IMR-90 (cell line): ENCODE data around the gene SGK2. TPM values are rescaled to one million over a fixed set of nuclear protein-coding genes. Genes with fewer than 3 reads are reported as not detected.

Source experiments
- ATAC-seq: fragments of 200-7000 bp; cut with Tn5 transposase; 2 replicates; pipeline ENCODE4 v1.9.1; 2020; ENCODE audit warnings: low read depth, mild to moderate bottlenecking, moderate library complexity
- BruUV-seq: library from RNA; stranded (reverse); fragments of 400-500 nt; replicated peaks from 2 replicates; lab custom pipeline; 2021; lab: Mats Ljungman, UMichigan
- CTCF ChIA-PET: fragments of 300-600 bp; formaldehyde crosslinking; extraction: SDS; loops from one replicate; lab custom pipeline; 2021; ENCODE audit warnings: antibody characterized with exemption; lab: Yijun Ruan, JAX
- POLR2A ChIA-PET: fragments of 300-600 bp; sonication (Branson Sonifier 250); formaldehyde crosslinking; loops from one replicate; lab custom pipeline; 2022; ENCODE audit warnings: antibody characterized with exemption; ENCODE audit not compliant: unreplicated experiment; lab: Charles Lee
- DNase-seq: peaks from one replicate; pipeline ENCODE4 v3.0.0; 2013
- H2AFZ ChIP-seq: replicated peaks from 2 replicates; pipeline ENCODE3; 2013; ENCODE audit warnings: low read length, mild to moderate bottlenecking; ENCODE audit not compliant: poor library complexity
- H2AK5ac ChIP-seq: 2 replicates; pipeline ENCODE4 v1.6.1; 2013; ENCODE audit warnings: low read depth, low read length, inconsistent platforms
- H2AK9ac ChIP-seq: replicated peaks from 2 replicates; pipeline ENCODE3; 2013; ENCODE audit warnings: mild to moderate bottlenecking, low read depth, low read length, moderate library complexity; ENCODE audit not compliant: poor library complexity
- H2BK120ac ChIP-seq: 2 replicates; pipeline ENCODE4 v1.6.1; 2013; ENCODE audit warnings: low read depth, low read length, inconsistent platforms
- H2BK15ac ChIP-seq: 3 replicates; pipeline ENCODE4 v1.6.1; 2013; ENCODE audit warnings: low read depth, low read length, inconsistent platforms
- H2BK20ac ChIP-seq: 2 replicates; pipeline ENCODE4 v1.6.1; 2013; ENCODE audit warnings: low read depth, mild to moderate bottlenecking, inconsistent platforms, low read length, moderate library complexity
- H2BK5ac ChIP-seq: 2 replicates; pipeline ENCODE4 v1.6.1; 2013; ENCODE audit warnings: mild to moderate bottlenecking, low read depth, low read length, inconsistent platforms; ENCODE audit not compliant: poor library complexity, severe bottlenecking
- H3K14ac ChIP-seq: replicated peaks from 2 replicates; pipeline ENCODE4 v1.6.1; 2013; ENCODE audit warnings: low read depth, low read length, inconsistent platforms
- H3K18ac ChIP-seq: 2 replicates; pipeline ENCODE4 v1.6.1; 2013; ENCODE audit warnings: low read depth, low read length, control low read depth
- H3K23ac ChIP-seq: 2 replicates; pipeline ENCODE4 v1.6.1; 2013; ENCODE audit warnings: low read depth, low read length, inconsistent platforms
- H3K27ac ChIP-seq: 2 replicates; pipeline ENCODE4 v1.5.1; 2013; ENCODE audit warnings: mild to moderate bottlenecking, control low read depth, low read length; ENCODE audit not compliant: insufficient read depth
- H3K27me3 ChIP-seq: 2 replicates; pipeline ENCODE4 v1.6.1; 2013; ENCODE audit warnings: low read length; ENCODE audit not compliant: control insufficient read depth, insufficient read depth
- H3K36me3 ChIP-seq: 2 replicates; pipeline ENCODE4 v1.6.1; 2013; ENCODE audit warnings: low read length, mixed read lengths; ENCODE audit not compliant: control insufficient read depth, insufficient read depth
- H3K4ac ChIP-seq: 2 replicates; pipeline ENCODE4 v1.6.1; 2013; ENCODE audit warnings: low read depth, low read length, inconsistent platforms
- H3K4me1 ChIP-seq: 2 replicates; pipeline ENCODE4 v1.6.1; 2013; ENCODE audit warnings: low read length, mixed read lengths; ENCODE audit not compliant: control insufficient read depth, insufficient read depth
- H3K4me2 ChIP-seq: 2 replicates; pipeline ENCODE4 v1.6.1; 2013; ENCODE audit warnings: low read depth, mild to moderate bottlenecking, control low read depth, low read length, moderate library complexity
- H3K4me3 ChIP-seq: 2 replicates; pipeline ENCODE4 v1.5.1; 2013; ENCODE audit warnings: low read depth, mild to moderate bottlenecking, control low read depth, low read length, moderate library complexity; ENCODE audit not compliant: insufficient read depth
- H3K56ac ChIP-seq: 2 replicates; pipeline ENCODE4 v1.6.1; 2013; ENCODE audit warnings: low read length, inconsistent platforms; ENCODE audit not compliant: insufficient read depth; ENCODE audit errors: extremely low read depth
- H3K79me1 ChIP-seq, 2 experiments: 2 replicates each; pipeline ENCODE4 v1.6.1; 2013; ENCODE audit warnings: low read length in 2 of 2, inconsistent platforms in 1 of 2, low read depth in 1 of 2
- H3K9ac ChIP-seq: 2 replicates; pipeline ENCODE4 v1.6.1; 2013; ENCODE audit warnings: low read depth, low read length, control low read depth
- H3K9me1 ChIP-seq: 2 replicates; pipeline ENCODE4 v1.6.1; 2013; ENCODE audit warnings: low read length, inconsistent platforms; ENCODE audit not compliant: insufficient read depth
- H3K9me3 ChIP-seq: 2 replicates; pipeline ENCODE4 v1.6.1; 2013; ENCODE audit warnings: low read length; ENCODE audit not compliant: control insufficient read depth, insufficient read depth
- H4K20me1 ChIP-seq: 2 replicates; pipeline ENCODE4 v1.6.1; 2013; ENCODE audit warnings: low read length, inconsistent platforms; ENCODE audit not compliant: insufficient read depth
- H4K5ac ChIP-seq: 2 replicates; pipeline ENCODE4 v1.6.1; 2013; ENCODE audit warnings: mild to moderate bottlenecking, low read depth, low read length, control low read depth
- H4K8ac ChIP-seq, 2 experiments: 2 replicates each; pipeline ENCODE4 v1.6.1; 2013; ENCODE audit warnings: low read depth in 2 of 2, low read length in 2 of 2, control low read depth in 1 of 2, inconsistent platforms in 1 of 2
- H4K91ac ChIP-seq: 2 replicates; pipeline ENCODE4 v1.6.1; 2013; ENCODE audit warnings: low read depth, low read length, inconsistent platforms; ENCODE audit not compliant: insufficient read depth
- BHLHE40 ChIP-seq: fragments of 150-350 bp; IDR thresholded peaks from 2 replicates; pipeline ENCODE4 v1.6.1; 2016; ENCODE audit warnings: mild to moderate bottlenecking, low read depth, low read length
- CEBPB ChIP-seq: IDR thresholded peaks from 2 replicates; pipeline ENCODE4 v1.6.1; 2012; ENCODE audit warnings: low read depth, low read length, improper control_type of control experiment
- CHD1 ChIP-seq: IDR thresholded peaks from 2 replicates; pipeline ENCODE4 v1.6.1; 2012; ENCODE audit warnings: low read depth, low read length, improper control_type of control experiment
- FOS ChIP-seq: fragments of 150-350 bp; IDR thresholded peaks from 2 replicates; pipeline ENCODE4 v1.6.1; 2016; ENCODE audit warnings: low read depth, low read length
- MAFK ChIP-seq: IDR thresholded peaks from 2 replicates; pipeline ENCODE4 v1.6.1; 2012; ENCODE audit warnings: low read depth, low read length, improper control_type of control experiment
- MXI1 ChIP-seq: IDR thresholded peaks from 2 replicates; pipeline ENCODE4 v1.6.1; 2012; ENCODE audit warnings: low read depth, mild to moderate bottlenecking, low read length, moderate library complexity, borderline replicate concordance
- NFE2L2 ChIP-seq: fragments of 150-350 bp; IDR thresholded peaks from 2 replicates; pipeline ENCODE4 v1.6.1; 2016; ENCODE audit warnings: low read depth, mild to moderate bottlenecking, low read length
- POLR2A ChIP-seq: IDR thresholded peaks from 2 replicates; pipeline ENCODE4 v1.6.1; 2012; ENCODE audit warnings: mild to moderate bottlenecking, low read depth, low read length
- RCOR1 ChIP-seq: IDR thresholded peaks from 2 replicates; pipeline ENCODE4 v1.6.1; 2012; ENCODE audit warnings: mild to moderate bottlenecking, low read length, improper control_type of control experiment; ENCODE audit not compliant: insufficient replicate concordance
- RFX5 ChIP-seq: IDR thresholded peaks from 2 replicates; pipeline ENCODE4 v1.8.0; 2012; ENCODE audit warnings: low read depth, mild to moderate bottlenecking, low read length, moderate library complexity
- SMC3 ChIP-seq: fragments of 150-350 bp; IDR thresholded peaks from 2 replicates; pipeline ENCODE4 v1.6.1; 2016; ENCODE audit warnings: low read depth, mild to moderate bottlenecking, antibody characterized with exemption, low read length, moderate library complexity
- USF2 ChIP-seq: fragments of 150-350 bp; IDR thresholded peaks from 2 replicates; pipeline ENCODE4 v1.6.1; 2017; ENCODE audit warnings: mild to moderate bottlenecking, antibody characterized with exemption, low read length, low read depth
- WGBS, 2 experiments: methylation state at CpG; one replicate each; pipeline versions ENCODE4 v1.1.5 to v1.1.7; 2013; ENCODE audit warnings: missing lambda C conversion rate in 2 of 2; ENCODE audit not compliant: insufficient read length in 1 of 2; ENCODE audit errors: extremely low coverage in 2 of 2; 5-methylcytosine and 5-hydroxymethylcytosine counted together
- dilution Hi-C: fragments of 300-500 bp; cut with HindIII; formaldehyde crosslinking; loops from one replicate; pipeline ENCODE4 v1.14.3; 2018; ENCODE audit warnings: low sequenced_read_pairs; ENCODE audit not compliant: unreplicated experiment
- in situ Hi-C: fragments of 300-500 bp; cut with MboI; formaldehyde crosslinking; loops from 3 replicates; pipeline ENCODE4 v1.14.3; 2019; ENCODE audit warnings: low sequenced_read_pairs, inconsistent platforms, mixed read lengths
- intact Hi-C: fragments of 100-400 bp; cut with micrococcal nuclease; formaldehyde crosslinking; loops from 2 replicates; pipeline ENCODE4 v1.10.0; 2022
- polyA plus RNA-seq, 3 experiments: library from polyadenylated mRNA; depleted of rRNA; stranded (reverse); fragments of >200 nt; gene quantifications; 2 replicates each; pipeline ENCODE4 v1.2.3, GENCODE V29; 2012; ENCODE audit warnings: low replicate concordance in 1 of 3
- total RNA-seq: library from RNA; depleted of rRNA; stranded (reverse); fragments of >200 nt; gene quantifications from 2 replicates; pipeline ENCODE4 v1.2.3, GENCODE V29; 2012
- TF ChIP-seq, protein P1 (sequence below): fragments of 150-350 bp; IDR thresholded peaks from 2 replicates; pipeline ENCODE4 v1.6.1; 2016; ENCODE audit warnings: low read depth, mild to moderate bottlenecking, low read length, moderate library complexity, borderline replicate concordance

The SGK2 gene
- total and polyA plus RNA-seq, 2 of the 4 experiments (the other 2 are of a cell fraction): under 0.01 to 0.10 TPM

GRCh38 chr20:43565758-43566104 lies 6.9 kb downstream of the SGK2 start:
- H2BK15ac ChIP-seq: no peak overlapping the region
- H3K18ac ChIP-seq: no peak overlapping the region
- no peaks in the 10 kb centered on the region for H3K4me1 ChIP-seq
- dilution Hi-C loops: no loop called here
- no peak overlapping the region for H2AK9ac ChIP-seq
- no peak overlapping the region for H2BK5ac ChIP-seq
- BruUV-seq: no TSS peak
- ChIA-PET POLR2A (no interaction called here), CTCF (no interaction called here)
- no peaks in the 10 kb centered on the region for H3K79me1 ChIP-seq
- ATAC-seq: no peak
- peaks cover 7% of the 10 kb centered on the region; the same call in 1 of the 2 replicates for H3K27me3 ChIP-seq
- 57% methylated on average over 1 of the region's 4 CpGs; no CpG with 5 or more reads in 1 of the 2 experiments for WGBS, 2 experiments
- H3K4me3 ChIP-seq: no peak overlapping the region
- H3K4ac ChIP-seq: no peak overlapping the region
- no peak overlapping the region for H3K27ac ChIP-seq
- no peak overlapping the region for H4K8ac ChIP-seq
- H3K9ac ChIP-seq: no peak overlapping the region
- H3K9me3 ChIP-seq: no peaks in the 10 kb centered on the region
- H4K20me1 ChIP-seq: no peaks in the 10 kb centered on the region
- no peak overlapping the region for H3K4me2 ChIP-seq
- no peak overlapping the region for H2BK120ac ChIP-seq
- H3K36me3 ChIP-seq: no peaks in the 10 kb centered on the region
- in situ Hi-C loops: no loop called here
- DNase-seq: no peak
- H2AFZ ChIP-seq: no peak overlapping the region
- no peak overlapping the region for H4K91ac ChIP-seq
- intact Hi-C loops: no loop called here
- H3K9me1 ChIP-seq: no peaks in the 10 kb centered on the region; the same call in 1 of the 2 replicates
- no peak overlapping the region for H3K23ac ChIP-seq
- H2BK20ac ChIP-seq: no peak overlapping the region
- TF ChIP-seq RCOR1 (no peak), MAFK (no peak), CHD1 (no peak), BHLHE40 (no peak), POLR2A (no peak), FOS (no peak), USF2 (no peak), MXI1 (no peak), RFX5 (no peak), SMC3 (no peak), CEBPB (no peak), NFE2L2 (no peak)
- TF ChIP-seq, protein P1, sequence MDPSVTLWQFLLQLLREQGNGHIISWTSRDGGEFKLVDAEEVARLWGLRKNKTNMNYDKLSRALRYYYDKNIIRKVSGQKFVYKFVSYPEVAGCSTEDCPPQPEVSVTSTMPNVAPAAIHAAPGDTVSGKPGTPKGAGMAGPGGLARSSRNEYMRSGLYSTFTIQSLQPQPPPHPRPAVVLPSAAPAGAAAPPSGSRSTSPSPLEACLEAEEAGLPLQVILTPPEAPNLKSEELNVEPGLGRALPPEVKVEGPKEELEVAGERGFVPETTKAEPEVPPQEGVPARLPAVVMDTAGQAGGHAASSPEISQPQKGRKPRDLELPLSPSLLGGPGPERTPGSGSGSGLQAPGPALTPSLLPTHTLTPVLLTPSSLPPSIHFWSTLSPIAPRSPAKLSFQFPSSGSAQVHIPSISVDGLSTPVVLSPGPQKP: no peak
- no peak overlapping the region for H3K56ac ChIP-seq
- H3K14ac ChIP-seq: no peak overlapping the region
- H4K5ac ChIP-seq: no peak overlapping the region
- H2AK5ac ChIP-seq: no peak overlapping the region
